ENCODE measurements around the gene CDC6. TPM values are rescaled to one million over a fixed set of nuclear protein-coding genes. Genes with fewer than 3 reads are reported as not detected.

Gene CDC6, protein sequence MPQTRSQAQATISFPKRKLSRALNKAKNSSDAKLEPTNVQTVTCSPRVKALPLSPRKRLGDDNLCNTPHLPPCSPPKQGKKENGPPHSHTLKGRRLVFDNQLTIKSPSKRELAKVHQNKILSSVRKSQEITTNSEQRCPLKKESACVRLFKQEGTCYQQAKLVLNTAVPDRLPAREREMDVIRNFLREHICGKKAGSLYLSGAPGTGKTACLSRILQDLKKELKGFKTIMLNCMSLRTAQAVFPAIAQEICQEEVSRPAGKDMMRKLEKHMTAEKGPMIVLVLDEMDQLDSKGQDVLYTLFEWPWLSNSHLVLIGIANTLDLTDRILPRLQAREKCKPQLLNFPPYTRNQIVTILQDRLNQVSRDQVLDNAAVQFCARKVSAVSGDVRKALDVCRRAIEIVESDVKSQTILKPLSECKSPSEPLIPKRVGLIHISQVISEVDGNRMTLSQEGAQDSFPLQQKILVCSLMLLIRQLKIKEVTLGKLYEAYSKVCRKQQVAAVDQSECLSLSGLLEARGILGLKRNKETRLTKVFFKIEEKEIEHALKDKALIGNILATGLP
- 4.7 TPM for total RNA-seq (ENCODE audit: unreplicated experiment)
- long read RNA-seq, full-length matches to known transcripts, result 2 of 2 reads
- long read RNA-seq, partial matches to known transcripts, result 0 of 2 reads
- long read RNA-seq, other reads (novel, unspliced or antisense), result 0 of 2 reads

DNA sequence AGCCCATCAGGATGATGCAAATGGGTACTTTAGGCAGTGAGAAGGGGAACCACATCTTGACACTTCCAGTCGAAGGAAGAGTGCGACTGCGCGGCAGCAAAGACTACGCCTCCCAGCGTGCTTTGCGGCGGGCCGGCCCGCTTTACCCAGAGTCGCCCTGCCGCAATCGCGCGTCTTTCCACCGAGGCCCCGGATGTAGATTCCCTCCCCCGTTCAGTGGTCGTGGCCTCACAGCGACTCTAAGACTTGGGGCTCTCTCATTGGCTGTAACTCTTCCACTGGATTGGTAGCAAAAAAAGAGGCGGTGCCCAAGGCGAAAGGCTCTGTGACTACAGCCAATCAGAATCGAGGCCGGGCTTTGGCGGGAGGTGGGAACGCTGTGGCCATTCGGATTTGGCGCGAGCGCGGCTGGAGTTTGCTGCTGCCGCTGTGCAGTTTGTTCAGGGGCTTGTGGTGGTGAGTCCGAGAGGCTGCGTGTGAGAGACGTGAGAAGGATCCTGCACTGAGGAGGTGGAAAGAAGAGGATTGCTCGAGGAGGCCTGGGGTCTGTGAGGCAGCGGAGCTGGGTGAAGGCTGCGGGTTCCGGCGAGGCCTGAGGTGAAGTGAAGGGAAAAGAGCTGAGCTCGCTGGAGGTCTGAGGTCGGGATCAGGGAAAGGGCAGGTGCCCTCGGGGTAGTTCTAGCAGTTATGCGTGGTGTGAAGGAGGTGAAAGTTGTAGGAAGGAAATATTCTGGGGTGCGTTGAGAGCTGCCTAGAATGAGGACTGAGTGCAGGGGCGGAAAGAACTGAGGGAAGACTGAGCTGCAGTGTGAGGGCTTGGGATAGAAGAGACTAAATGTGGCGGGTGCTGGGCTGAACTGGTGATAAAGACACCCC lies at the start of gene CDC6:
TSS of gene CDC6 (plus strand) at position 386 of the 876 bp plus-strand sequence. CDS start 1,542 bp downstream, outside the sequence.
- H3K36me3 Mint-ChIP-seq (ENCODE audit: unreplicated experiment), result no peaks in the 10 kb centered on the region
- H3K27me3 Mint-ChIP-seq (ENCODE audit: unreplicated experiment), result peaks cover 6% of the 10 kb centered on the region

DNA sequence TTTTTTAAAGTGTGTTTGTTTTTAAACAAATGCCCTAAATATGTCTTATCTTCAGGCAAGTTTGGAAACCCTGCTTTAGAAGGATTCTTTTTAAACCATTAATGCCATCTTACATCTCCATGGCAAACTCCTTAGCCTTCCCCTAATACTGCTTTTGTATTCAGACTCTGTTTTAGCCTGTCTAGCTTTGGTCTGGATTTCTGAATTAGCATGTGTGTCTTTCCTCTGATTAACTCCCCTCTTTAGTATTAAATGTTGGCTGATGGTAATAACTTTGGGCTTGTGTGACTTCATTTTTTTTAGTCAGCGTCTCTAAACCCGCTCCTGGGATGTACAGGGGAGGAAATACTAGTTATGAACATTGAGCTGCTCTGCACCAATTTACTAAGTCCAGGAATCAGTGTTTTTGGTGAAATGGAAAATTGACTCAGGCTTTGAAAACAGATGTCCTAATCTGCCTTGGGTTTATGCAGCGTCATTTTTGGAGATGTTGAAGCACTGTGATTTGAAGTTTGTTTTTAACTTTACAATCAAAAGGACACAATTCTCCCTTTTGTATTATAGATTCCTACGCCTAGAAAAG lies 46.3 kb upstream of the CDC6 start:
- no peak overlapping the region for H3K27ac Mint-ChIP-seq (ENCODE audit: unreplicated experiment)
- H3K36me3 Mint-ChIP-seq (ENCODE audit: unreplicated experiment), result no peaks in the 10 kb centered on the region
- TF ChIP-seq, protein P1, sequence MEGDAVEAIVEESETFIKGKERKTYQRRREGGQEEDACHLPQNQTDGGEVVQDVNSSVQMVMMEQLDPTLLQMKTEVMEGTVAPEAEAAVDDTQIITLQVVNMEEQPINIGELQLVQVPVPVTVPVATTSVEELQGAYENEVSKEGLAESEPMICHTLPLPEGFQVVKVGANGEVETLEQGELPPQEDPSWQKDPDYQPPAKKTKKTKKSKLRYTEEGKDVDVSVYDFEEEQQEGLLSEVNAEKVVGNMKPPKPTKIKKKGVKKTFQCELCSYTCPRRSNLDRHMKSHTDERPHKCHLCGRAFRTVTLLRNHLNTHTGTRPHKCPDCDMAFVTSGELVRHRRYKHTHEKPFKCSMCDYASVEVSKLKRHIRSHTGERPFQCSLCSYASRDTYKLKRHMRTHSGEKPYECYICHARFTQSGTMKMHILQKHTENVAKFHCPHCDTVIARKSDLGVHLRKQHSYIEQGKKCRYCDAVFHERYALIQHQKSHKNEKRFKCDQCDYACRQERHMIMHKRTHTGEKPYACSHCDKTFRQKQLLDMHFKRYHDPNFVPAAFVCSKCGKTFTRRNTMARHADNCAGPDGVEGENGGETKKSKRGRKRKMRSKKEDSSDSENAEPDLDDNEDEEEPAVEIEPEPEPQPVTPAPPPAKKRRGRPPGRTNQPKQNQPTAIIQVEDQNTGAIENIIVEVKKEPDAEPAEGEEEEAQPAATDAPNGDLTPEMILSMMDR (IDR thresholded peaks at IDR 0.05; ENCODE audit: partially characterized antibody, unreplicated experiment), result no peak

More for the DNA sequence above, at the start of gene CDC6:
- DNase-seq, result peak; percentile 98
- Mint-ChIP-seq H3K4me3 (ENCODE audit: unreplicated experiment) (peak within 1 kb of the TSS; percentile 100), H3K9me3 (ENCODE audit: unreplicated experiment) (no peaks in the 10 kb centered on the region), H3K4me1 (ENCODE audit: low read depth, unreplicated experiment) (peaks cover 6% of the 10 kb centered on the region), H3K27ac (ENCODE audit: unreplicated experiment) (no peak within 1 kb of the TSS)
- TF ChIP-seq, protein P1 (IDR thresholded peaks at IDR 0.05; ENCODE audit: partially characterized antibody, unreplicated experiment), result no peak

DNA sequence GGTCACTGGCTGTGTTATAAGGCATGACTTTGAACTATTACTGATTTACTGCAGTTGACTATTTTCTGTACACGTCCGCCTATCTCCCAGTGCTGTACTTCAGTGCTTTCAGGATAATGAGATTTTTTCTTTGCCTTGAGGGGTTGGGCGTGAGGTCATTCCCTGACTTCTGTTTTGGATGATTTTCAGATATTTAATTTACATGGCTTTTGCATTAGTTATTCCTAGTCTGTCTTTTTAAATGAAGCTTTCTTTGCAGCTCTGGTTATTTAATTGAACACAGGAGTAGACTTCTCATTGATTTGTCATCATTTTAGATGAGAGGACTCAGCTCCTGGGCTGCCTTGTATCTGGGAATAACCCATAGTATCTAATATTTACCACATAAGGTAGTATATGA lies 44.9 kb upstream of the CDC6 start:
- Mint-ChIP-seq H3K36me3 (ENCODE audit: unreplicated experiment) (no peaks in the 10 kb centered on the region), H3K9me3 (ENCODE audit: unreplicated experiment) (no peaks in the 10 kb centered on the region), H3K4me3 (ENCODE audit: unreplicated experiment) (no peak overlapping the region), H3K27ac (ENCODE audit: unreplicated experiment) (no peak overlapping the region), H3K4me1 (ENCODE audit: low read depth, unreplicated experiment) (peaks cover 2% of the 10 kb centered on the region), H3K27me3 (ENCODE audit: unreplicated experiment) (peaks cover 1% of the 10 kb centered on the region)
- TF ChIP-seq, protein P1 (IDR thresholded peaks at IDR 0.05; ENCODE audit: partially characterized antibody, unreplicated experiment), result no peak
- DNase-seq, result no peak

More for the DNA sequence above, 46.3 kb upstream of the CDC6 start:
- DNase-seq, result no peak
- peaks cover 2% of the 10 kb centered on the region for H3K4me1 Mint-ChIP-seq (ENCODE audit: low read depth, unreplicated experiment)
- no peaks in the 10 kb centered on the region for H3K9me3 Mint-ChIP-seq (ENCODE audit: unreplicated experiment)
- peaks cover 3% of the 10 kb centered on the region for H3K27me3 Mint-ChIP-seq (ENCODE audit: unreplicated experiment)
- no peak overlapping the region for H3K4me3 Mint-ChIP-seq (ENCODE audit: unreplicated experiment)

DNA sequence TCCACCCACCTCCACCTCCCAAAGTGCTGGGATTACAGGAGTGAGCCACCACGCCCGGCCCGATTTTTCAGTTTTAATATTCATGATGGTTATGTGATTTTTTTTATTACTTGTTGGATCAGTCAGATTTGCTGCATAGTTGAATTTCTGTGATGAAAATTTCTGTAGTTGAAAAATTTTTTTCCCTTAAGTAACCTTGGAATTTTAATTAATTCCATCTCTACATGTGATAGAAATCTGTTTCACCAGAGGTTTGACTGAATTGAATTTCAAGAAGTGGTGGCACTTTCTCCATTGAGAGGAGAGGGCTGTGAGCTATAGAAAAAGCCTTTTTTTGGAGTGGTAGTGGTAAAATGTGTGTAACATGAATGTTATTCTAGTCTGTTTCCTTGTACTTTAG lies 43.9 kb upstream of the CDC6 start:
- Mint-ChIP-seq H3K9me3 (ENCODE audit: unreplicated experiment) (no peaks in the 10 kb centered on the region), H3K4me3 (ENCODE audit: unreplicated experiment) (no peak overlapping the region)

More for the DNA sequence above, 43.9 kb upstream of the CDC6 start:
- Mint-ChIP-seq H3K27ac (ENCODE audit: unreplicated experiment) (no peak overlapping the region), H3K36me3 (ENCODE audit: unreplicated experiment) (no peaks in the 10 kb centered on the region), H3K27me3 (ENCODE audit: unreplicated experiment) (peaks cover 1% of the 10 kb centered on the region), H3K4me1 (ENCODE audit: low read depth, unreplicated experiment) (peaks cover 2% of the 10 kb centered on the region)
- TF ChIP-seq, protein P1 (IDR thresholded peaks at IDR 0.05; ENCODE audit: partially characterized antibody, unreplicated experiment), result no peak
- DNase-seq, result no peak
